Measurements from ENCODE around the gene NFYA.
A peak's percentile ranks its signal among the peaks of the same experiment; 100 is the strongest.
"Not testable (repeated sequence)": the region's sequence is repeated elsewhere in the genome, so short reads cannot be mapped to it uniquely, and the experiment has no call there.

NFYA gene

DNA sequence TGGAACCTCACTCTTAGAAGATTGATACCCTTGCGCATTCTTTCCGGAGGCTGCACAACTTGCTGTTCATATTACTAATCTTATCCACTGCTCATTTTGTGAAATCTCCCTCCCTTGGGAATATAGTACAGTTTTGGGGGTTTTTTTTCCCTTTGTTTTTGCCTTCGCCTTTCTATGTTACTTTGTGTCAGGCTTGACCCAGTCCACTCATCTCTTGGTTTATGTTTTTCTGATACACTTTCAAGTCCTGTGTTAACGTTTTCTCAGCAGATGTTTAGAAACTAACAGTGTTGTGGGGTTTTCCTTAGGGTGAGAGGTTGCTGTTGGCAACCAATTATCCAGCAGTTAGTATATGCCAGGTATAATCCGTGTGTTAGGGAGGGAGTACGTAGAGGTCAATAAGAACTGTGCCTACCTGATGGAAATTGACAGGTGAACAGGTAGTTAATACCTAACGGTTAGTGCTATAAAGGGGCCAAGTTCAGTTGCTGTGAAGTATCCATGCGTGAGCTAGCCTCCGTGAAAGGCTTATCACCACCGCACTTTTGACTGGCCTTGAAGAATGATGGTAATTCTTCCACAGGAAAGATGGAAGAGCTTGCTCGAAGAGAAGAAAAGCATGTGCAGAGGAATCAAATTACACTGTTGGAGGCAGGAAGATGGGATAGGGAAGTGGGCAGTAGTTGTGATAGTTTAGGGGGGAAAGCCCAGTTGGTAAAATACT, 1.4 kb downstream of the NFYA start:
- peak; percentile 26 for DNase-seq

DNA sequence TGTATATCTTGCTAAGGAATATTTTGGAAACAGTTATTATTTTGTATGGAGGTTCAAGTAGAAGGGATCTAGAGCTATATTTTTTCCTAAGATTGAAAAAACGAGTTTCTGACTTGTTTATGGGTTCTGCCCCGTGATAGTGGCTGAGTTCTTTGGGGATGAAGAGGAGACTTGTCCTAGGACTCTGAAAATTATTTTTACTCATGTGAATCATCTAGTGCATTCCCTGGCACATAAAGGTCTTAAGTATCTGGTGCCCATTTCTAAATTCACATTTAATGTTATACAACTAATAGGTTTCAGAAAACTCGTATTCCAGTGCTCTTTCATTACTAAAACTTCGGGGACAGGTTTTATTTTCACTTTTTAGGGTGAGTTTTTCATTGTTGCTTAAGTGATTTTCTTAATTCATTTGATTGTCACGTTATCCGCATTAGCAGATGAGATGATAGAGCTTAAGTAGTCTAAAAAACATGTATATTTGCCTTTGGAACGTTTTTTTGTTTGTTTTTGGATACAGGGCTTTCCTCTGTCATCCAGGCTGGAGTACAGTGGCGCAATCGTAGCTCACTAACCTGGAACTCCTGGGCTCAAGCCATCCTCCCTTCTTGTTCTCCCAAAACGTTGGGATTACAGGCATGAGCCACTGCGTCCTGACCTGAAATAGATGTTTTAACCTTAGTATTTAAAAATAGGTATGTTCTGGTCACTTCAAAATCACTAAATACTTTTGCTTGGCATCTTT, 2.1 kb downstream of the NFYA start:
- no peak for DNase-seq

DNA sequence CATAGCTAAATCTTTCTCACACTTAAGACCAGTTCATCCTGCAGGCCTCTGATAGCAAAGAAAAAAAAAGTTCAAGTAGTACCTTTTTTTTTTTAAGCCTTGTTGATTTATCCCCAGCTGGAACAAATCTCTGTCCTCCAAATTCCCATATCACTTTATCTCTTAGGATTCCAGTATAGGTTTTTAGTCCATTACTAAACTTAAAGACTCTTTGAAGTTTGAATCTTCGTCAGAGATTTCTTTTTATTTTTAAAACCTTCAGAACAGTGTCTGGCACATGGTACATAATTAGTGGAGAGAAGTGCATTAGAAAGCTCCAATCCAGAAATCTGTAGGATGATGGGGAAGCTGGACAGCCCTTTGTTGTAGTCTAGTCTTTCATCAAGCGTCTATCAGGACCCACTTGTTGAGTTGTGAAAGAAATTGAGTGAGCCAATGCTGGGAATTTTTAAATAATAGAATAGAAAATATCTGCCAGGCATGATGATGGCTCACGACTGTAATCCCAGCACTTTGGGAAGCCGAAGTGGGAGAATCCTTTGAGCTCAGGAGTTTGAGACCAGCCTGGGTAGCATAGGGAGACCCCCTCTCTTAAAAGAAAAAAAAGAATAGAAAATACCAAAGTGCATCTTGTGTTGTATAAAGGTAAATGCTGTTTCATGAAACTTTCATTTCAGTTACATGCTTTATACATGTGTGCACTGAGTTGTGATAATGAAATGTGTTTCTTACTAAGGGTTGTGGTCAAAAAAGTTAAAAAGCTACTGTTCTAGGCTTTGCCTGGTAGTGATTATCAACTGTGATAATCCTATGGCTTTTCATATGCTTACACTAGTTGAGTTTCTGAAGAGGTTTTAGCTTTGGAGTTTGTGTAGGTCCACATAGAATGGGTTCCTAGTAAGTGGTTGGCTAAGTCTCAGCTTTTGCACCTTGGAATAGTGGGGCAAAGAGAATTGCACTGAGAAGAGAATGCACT, 3.2 kb downstream of the NFYA start:
- no peak for DNase-seq

- DNase-seq, result no peak
These were observed 4.8 kb downstream of the NFYA start for GRCh38 chr6:41077536-41077935.

- DNase-seq, result no peak
These were observed 5.3 kb downstream of the NFYA start for GRCh38 chr6:41078101-41078500.

GRCh38 chr6:41079080-41079479, 6.3 kb downstream of the NFYA start:
- no peak for DNase-seq

GRCh38 chr6:41080621-41081020, 7.8 kb downstream of the NFYA start:
- DNase-seq, result no peak

DNA sequence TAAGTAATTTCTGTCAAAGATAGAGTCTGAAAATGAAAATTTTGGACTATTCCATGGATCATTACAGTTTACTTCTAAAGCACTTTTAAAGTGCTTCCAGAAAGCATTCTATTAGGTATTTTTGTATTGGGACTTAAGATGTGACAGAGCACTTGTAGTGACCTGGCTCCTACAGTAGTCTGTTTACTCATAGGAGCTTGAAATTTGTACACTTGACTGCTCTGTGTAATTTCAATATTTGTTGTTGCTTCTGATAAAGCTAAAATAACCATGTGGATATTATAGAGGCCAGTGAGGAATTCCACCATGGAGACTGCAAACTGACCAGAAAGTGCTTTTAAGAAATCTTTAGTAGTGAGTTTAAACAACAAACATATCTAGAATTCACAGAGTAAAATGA, 10.3 kb downstream of the NFYA start:
- no peak for DNase-seq

- DNase-seq, result no peak
These were observed 12.4 kb downstream of the NFYA start for GRCh38 chr6:41085182-41085581.

DNA sequence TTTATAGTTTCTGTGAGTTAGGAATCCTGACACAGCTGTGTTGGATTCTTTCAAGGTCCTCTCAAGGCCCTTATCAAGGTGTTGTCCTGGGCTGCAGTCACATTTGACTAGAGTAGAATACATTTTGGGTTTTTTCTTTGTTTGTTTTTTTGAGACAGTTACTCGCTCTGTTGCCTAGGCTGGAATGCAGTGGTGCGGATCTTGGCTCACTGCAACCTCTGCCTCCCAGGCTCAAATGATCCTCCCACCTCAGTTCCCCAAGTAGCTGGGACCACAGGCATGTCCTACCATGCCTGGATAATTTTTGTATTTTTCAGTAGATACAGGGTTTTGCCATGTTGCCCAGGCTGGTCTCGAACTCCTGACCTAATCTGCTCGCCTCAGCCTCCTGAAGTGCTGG, 15.7 kb downstream of the NFYA start:
- DNase-seq, result no peak

- DNase-seq, result no peak
These were observed 18.3 kb downstream of the NFYA start for GRCh38 chr6:41090841-41091761.

DNA sequence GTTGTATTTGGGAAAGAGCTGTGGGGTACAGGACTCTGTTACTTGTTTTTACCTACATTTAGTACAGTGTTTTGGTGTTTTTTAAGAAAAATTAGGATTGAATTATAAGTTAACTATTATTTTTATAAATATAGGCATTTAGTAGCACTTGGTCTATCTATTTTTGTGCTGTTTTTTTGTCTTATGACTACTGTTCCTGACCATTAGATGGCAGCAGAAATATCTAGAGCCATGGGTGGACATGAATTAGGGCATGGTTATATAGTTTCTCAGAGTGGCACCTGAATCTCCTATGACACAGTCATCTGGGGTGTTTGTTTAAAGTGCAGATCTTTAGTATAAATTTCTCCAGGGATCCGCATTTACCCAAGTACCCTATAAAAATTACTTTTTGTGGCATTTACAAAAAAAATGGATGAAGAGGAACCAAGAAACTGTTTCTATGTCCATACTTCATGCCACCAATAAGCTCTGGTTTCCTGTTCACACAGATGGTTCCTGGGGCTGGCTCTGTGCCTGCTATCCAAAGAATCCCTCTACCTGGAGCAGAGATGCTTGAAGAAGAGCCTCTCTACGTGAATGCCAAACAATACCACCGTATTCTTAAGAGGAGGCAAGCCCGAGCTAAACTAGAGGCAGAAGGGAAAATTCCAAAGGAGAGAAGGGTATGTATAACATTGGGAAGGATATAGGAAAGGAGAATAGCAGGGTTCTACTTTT, 19.8 kb downstream of the NFYA start:
- peak; percentile 14 for DNase-seq

GRCh38 chr6:41093729-41094128, 21.0 kb downstream of the NFYA start:
- DNase-seq, result no peak

DNA sequence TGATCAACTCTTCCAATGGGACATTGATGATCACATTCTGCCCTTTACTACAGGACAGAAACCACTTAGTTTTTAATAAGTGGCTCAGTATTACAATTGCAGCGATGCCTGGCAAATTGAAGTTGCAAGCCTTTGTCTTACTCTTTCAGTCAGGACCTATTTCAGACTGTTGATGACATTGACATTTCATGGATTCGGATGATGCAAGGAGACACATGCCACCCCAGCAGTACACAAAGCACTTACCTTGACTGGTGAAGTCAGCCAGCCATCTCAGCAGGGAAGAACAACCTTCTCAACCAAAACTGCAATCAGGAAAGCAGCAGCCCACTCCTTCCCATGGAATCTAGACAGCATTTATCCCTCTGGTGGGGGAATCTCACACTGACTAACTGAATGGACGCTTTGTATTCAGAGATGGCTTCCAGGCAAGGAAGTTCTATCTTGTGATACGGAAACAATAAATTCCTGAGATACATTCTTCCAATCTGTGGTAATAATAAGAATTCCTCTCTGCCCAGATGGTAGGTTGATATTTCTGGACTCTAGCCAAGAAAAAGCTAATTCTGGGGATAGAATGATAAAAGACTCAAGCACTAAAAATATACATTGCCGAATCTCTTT, 24.8 kb downstream of the NFYA start:
- DNase-seq, result peak; percentile 79

GRCh38 chr6:41098366-41098765, 25.6 kb downstream of the NFYA start:
- no peak for DNase-seq

DNA sequence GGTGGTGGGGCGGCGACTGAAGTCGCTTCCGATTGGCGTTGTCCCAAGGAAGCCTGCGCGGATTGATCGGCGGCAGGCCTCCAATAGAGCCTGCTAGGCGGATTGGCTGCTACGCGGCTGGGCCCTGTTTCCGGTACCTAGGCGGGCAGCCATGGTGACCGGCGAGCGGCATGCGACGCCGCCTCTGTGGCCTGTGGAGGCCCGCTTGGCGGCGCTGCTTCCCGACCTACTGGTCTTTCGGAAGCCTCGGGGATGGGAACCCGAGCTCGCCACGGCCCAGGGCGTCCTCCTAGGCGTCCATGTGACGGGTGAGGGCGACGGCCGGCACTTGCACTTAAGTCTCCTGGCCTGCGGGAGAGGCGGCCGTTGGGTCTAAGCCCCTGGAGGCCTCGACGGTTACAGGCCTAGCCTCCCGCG, 28.1 kb downstream of the NFYA start:
- DNase-seq, result no peak

DNA sequence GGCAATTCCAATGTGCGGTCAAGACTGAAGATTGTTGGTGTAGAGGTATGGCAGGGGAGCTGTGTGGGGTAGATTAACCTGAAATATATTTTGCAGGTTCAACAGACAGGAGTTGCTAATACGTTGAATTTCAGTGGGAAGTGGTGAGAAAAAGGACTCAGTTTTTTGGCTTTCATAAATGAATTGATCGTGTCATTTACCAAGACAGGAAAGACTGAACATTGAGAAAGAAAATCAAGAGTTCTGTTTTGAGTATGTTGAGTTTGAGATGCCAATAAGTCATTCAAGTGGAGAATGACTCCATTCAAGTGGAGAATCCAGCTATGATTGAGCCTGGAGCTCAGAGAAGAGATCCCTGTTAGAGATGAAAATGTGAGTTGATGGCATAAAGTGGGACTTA, 31.1 kb downstream of the NFYA start:
- no peak for DNase-seq

DNA sequence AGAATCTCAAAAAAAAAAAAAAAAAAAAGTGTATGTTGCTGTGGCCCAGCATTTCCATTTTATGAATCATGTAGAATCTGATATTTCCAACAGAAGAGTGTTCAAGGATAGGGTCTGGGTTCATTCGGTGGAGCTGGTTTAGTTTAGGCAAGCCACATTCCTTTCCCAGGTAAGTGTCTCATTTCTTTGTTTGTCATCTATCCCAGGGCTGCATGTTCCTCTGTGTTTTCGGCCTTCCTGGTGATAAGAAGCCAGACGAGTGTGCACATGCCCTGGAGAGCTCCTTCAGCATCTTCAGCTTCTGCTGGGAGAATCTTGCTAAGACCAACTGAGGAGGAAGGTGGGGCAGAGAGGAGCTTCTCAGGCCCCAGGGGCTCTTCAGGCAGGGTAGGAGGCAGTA, 38.2 kb downstream of the NFYA start:
- DNase-seq, result no peak

DNA sequence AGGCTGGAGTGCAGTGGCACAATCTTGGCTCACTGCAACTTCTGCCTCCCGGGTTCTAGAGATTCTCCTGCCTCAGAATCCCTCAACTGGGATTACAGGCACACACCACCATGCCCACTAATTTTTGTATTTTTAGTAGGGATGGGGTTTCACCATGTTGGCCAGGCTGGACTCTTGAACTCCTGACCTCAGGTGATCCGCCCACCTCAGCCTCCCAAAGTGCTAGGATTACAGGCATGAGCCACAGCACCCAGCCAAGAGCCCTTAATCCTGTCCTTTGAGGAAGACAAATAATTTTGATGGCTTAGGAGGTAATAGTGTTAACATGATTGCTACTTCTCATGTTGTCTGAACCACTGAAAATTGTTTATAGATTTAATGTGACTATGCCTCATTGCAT, 42.3 kb downstream of the NFYA start:
- not testable (repeated sequence) for DNase-seq

GRCh38 chr6:41119508-41119907, 46.7 kb downstream of the NFYA start:
- DNase-seq, result no peak

- no peak for DNase-seq
These were observed 47.3 kb downstream of the NFYA start for GRCh38 chr6:41120058-41120457.
